NCI-H524 treated with DMSO at 0.1 percent for 48 hours (cell line): Measurements from ENCODE around the gene CEMIP.

Experiments
- DNase-seq: peaks from one replicate; lab custom pipeline; 2025; lab: John Stamatoyannopoulos, UW

CEMIP gene

DNA sequence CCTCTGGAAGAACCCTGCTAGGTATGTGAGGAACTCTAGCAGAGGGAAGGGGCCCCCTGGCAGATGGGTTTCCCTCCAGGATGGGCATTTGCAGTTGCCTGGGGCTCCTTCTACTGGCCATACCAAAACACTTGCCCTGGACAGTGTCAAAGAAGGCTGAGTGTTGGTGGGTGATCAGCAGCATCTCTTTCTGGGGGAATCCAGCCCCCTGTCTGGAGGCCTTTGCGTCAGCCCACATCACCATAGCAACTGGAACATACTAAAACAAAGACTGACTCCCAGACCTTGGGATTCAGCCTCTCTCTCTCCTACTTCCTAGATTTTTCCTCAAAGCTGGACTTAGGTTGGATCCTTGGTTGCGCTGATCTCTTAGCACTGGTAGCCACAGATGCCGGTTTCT, 8.1 kb downstream of the CEMIP start:
- no peak for DNase-seq

GRCh38 chr15:80788536-80788935, 9.4 kb downstream of the CEMIP start:
- no peak for DNase-seq

- no peak for DNase-seq
Measured at GRCh38 chr15:80789296-80789695, 10.1 kb downstream of the CEMIP start.

- DNase-seq = no peak
Measured at GRCh38 chr15:80789796-80790195, 10.6 kb downstream of the CEMIP start.

GRCh38 chr15:80790236-80790635, 11.1 kb downstream of the CEMIP start:
- DNase-seq = no peak

GRCh38 chr15:80791004-80791403, 11.8 kb downstream of the CEMIP start:
- DNase-seq = no peak

- no peak for DNase-seq
Measured at GRCh38 chr15:80796407-80796806, 17.2 kb downstream of the CEMIP start.

DNA sequence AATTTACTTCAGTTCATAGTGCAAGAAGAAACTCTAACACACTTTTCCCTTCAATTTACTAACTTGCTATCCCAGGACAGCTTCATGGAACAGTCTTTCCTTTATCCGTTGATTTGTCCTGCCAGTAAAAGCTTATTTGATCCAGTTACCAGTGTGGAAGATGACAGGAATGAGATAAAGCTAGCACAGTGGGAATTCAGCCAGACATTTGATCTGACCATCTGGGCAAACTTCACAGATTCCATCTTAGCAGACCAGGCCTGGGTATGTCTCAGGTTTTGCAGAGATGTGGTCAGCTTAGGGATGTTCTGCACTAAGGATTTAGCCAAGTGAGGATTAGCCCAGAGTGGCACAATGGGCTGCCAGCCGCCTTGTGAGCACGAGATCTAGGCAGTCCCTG, 19.7 kb downstream of the CEMIP start:
- DNase-seq = peak; percentile 82

DNA sequence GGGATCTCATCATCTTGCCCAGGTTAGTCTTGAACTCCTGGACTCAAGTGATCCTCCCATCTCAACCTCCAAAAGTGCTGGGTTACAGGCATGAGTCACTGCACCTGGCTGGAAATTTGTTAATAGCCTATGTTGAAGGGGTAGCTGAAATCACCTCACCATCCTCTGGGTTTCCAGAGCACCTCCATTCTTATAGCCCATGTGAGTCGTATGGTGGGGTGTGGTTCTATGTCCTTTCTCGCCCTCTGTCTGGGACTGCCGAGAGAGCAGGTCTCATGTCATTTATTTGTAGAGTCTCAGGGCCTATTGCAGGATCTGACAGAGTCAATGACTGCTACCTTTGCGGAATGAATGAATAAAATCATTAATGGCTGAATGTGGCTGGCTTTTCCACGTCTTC, 20.9 kb downstream of the CEMIP start:
- no peak for DNase-seq

DNA sequence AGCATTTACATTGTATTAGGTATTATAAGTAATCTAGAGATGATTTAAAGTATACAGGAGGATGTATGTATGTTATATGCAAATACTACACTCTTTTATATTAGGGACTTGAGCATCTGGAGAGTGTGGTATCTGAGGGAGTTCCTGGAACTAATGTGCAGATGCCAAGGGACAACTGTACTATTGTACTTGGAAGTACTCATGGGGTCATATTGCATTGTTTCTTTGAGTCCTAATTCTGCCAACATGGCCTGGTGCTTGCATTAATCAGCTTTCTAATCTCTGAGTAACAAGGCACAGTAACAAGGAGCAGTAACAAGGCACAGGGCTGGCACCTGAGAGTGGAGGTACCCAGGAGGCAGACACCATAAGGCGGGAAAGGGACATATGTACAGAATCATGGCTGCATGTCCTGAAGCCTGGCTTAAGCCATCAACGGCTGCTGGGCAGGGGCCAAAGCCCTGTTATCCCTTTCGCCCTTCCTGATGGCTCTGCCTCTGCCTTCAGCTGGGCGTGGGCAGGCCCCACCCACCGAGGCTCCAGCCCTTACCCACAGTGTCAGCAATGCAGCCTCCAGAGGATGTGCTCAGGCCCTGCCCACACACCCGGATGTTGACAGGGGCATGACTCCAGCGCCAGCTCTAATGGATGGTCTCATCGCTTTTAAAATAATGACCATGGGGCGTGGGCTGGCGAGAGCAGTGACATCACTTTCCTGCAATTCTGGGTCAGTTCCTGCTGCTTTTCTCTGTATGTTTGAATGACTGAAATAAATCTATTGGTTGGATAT, 22.9 kb downstream of the CEMIP start:
- peak; percentile 27 for DNase-seq

GRCh38 chr15:80803580-80804525, 24.7 kb downstream of the CEMIP start:
- no peak for DNase-seq

DNA sequence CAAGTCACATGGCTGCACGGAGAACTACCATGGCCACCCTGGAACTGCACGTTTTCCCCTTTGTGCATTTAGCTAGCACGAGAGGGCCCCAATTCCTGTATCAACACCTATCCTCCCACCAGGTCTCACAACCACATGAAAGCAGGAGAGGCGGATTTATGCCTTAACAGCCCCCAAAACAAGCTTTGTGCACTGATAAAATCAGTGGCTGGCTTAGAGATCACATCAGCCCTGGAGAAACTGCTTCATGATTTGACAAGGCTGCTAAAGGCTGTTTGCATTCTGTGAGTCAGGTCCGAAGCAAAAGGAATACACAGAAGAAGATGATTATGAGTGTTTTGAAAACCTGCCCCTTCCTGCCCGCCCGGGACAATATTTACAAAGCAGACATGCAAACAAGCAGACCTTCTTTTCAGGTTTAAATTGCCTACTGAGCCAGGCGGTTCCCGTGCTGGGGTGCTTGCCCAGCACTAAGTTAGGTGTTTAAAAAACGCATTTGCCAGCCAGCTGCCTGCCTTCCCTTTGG, 25.9 kb downstream of the CEMIP start:
- no peak for DNase-seq

DNA sequence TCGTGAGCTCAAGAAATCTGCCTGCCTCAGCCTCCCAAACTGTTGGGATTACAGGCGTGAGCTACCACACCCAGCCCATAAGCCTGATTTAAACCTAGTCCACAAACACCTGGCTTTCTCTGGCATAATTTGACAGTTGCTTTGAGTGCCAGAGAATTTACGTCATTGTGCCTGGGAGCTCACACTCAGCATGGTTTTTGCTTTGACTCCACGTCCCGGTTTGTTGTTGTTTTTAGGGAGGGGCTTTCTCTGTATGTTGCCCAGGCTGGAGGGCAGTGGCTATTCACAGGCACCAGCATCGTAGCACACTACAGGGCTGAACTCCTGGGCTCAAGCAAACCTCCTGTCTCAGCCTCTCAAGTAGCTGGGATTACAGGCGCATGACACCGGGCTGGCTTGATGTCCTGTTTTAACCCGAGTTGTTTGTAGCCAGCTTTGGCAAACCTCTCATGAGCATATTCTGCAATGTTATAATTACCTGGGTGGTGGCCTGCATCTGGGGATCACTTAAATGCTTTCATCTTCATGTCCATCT, 32.7 kb downstream of the CEMIP start:
- DNase-seq = no peak

DNA sequence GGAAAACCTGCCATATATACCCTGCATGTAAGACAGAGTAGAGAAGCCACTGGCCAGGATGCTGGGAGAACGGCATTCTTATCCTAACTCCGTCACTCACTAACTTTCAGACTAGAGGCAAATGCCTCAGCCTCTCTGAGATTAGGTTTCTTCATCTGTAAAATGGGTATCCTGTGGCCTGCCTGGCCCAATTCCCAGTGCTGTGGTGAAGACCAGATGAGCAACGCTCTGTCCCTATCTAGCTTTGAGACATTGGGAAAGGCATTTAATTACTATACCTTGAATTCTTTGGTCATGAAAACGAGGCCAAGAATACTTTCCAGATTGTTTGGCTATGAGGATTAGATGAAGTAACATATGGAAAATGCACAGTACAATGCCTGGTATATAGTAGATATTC, 35.9 kb downstream of the CEMIP start:
- no peak for DNase-seq

DNA sequence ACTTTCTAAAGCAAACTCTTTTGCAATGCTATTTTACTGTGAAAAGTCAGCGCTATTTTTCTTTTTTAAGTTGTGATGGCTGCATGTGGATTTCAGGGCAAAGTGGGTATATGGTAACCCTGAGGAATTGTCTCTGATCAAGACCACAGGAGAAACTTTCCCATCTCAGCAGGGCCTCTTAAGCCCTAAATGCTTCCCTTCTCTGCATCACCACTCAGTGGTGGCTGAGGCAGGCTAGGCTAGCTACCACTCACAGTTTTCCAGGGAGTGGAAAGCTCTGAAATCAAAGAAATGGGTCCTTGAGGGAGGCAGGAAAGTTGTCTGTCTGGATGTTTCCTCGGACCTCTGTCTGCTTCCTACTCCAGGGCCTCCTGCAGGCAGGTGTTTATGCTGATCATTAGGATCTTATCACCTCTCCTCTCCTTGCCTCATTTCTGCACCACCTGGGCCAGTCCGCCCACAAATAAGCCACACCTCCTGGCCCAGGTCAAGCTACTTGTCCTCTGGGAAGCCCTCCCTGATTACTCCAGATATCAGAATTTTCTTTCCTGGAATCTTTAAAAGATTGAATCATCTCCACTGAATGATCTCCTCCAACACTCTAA, 37.0 kb downstream of the CEMIP start:
- no peak for DNase-seq

- DNase-seq = no peak
Measured at GRCh38 chr15:80816936-80817335, 37.8 kb downstream of the CEMIP start.

DNA sequence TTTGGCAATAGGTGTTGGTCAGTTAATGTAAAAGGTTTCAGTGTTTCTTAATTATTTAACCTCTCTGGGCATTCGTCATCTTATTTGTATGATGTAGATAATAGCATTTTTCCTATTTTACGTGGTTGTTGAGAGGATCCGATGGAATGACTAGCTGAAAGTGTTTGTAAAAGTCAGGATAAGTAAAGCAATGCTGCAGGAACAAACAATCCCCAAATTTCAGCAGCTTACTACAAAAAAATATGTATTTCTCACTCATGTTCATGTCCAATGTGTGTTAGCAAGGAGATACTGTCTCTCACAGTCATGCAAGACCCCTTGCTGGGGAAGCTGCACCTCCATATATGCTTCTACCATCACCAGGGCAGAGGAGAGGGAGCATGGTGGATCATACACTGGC, 38.7 kb downstream of the CEMIP start:
- no peak for DNase-seq

GRCh38 chr15:80819001-80819400, 39.8 kb downstream of the CEMIP start:
- no peak for DNase-seq

DNA sequence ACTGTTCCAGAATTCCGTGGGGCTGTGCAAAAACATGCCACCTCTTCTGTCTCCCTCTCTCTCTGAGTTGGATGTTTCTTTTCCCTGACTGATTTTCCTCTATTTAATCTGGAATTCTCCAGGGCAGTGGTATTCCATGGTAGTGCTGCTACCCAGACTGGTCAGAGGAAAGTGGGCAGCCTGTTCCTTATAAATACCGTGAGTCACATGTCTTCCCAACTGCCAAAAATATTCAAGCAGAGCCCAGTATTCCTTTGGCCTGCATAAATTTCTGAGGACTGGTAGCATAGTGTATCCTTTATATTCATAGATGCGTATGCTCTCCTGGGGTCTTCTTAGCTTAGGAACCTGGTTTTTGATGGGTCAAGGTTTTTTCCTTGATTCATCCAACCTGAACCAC, 40.9 kb downstream of the CEMIP start:
- no peak for DNase-seq

DNA sequence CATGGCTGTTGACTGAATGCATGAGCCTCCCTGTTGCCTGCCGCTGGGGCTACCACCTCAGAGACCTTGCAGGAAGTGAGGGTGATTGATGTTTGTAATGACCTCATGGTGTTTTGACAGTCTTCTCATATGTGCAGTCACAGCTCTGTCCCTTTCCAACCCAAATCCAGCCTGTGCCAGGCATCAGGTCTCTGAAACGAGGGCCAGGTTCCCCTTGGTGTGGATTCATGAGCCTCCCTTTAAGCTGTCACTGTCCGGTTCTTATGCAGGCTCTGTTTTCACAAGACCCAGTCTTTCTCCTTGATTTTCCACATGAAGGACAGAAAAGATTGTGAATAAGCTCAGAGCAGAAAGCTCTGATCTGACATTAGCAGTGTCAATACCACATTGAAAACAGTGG, 43.1 kb downstream of the CEMIP start:
- no peak for DNase-seq

GRCh38 chr15:80822676-80823075, 43.5 kb downstream of the CEMIP start:
- peak; percentile 88 for DNase-seq

- DNase-seq = no peak
Measured at GRCh38 chr15:80823120-80823519, 44.0 kb downstream of the CEMIP start.
